Activated gamma-delta T cell (primary cell): ENCODE results near the gene HOXC10.

Source experiments
- DNase-seq: peaks from one replicate; lab custom pipeline; 2025; lab: John Stamatoyannopoulos, UW

The HOXC10 gene

DNA sequence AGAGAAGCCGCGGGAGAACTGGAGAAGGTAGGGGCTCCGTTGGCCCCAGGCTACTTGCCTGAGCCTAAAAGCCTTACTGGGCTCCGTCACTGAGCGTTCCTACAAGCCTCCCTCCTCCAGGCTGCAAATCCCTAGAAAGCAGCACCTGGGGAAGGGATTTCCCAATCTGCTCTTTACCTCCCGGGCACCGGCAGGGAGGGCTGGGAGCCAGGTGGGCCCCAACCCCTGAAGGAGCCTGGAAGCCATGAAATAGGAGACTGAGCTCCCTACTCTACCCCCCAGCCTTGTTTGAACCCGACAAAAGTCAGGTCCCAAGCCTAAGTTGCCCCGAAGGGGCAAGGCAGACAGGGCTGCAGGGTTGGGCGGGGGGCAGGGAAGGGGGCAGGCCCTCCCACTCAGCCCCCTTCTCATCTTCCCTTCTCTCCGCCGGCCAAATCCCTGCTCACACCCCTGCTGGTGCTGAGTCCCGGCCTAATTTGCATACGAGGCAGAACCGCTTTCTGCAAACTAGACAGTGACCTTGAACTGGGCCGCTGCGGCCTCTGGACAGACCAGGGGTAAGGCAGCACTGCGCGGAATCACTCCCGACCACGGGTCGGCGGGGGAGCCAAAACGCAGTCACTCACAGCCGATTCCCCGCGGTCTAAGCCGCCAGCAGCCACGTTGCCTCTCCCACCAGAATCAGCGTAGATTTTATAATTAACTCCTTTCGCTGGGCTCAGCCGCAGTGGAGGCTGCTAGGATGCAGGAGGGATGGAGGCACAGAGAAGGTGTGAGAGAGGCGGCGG, 34.0 kb upstream of the HOXC10 start:
- DNase-seq = no peak

DNA sequence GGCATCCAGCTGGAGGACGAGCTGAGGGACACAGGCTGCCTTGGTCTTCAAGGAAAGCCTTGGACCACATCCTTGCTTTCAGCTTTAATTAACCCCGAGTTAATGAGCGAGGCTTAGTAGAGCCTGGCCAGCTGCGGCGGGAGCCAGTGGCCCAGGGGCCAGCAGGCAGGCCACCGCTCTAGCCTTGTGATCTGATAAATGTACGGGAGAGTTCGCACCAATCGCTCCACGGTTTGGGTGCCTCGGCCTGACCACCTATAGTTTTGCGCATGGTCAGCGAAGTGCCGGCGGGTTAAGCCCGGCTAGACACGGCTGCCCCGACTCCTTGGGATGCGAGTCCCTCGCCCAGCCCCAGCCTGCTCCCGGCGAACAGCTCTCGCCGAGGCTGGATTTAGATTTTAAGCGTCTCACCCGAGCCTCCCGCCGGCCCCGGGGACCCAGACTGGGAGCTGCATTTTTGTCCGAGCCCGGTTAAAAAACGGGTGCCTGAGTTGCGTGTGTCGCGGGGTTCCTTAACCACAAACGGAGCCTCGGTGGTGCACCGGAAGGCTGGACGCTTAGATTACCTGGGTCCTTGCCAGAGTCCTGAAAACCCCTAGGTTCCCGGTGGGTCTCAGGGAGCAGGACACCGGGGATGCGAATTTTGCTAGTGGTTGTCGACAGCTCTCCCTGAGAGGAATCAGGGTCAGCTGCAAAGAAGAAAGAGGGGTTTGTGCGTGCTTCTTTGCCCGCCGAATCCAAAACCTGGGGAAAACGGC, 33.2 kb upstream of the HOXC10 start:
- DNase-seq = no peak

DNA sequence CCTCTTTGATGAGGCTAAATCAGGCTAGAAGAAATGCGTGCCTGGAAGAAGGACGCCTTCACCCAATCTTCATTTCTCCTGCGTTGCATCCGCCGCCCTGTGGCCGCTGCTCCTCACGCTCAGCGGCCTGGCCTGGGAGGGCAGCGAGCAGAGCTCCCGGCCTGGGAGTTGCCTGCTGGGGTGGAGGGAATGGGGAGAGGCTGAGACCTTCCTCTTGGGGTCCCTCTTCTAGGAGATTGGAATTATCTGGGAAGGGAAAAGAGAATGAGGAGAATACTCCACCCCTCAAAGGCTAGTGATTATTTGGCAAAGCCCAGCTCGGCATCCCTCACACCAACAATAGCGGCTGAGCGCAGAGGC, 32.6 kb upstream of the HOXC10 start:
- DNase-seq = no peak

DNA sequence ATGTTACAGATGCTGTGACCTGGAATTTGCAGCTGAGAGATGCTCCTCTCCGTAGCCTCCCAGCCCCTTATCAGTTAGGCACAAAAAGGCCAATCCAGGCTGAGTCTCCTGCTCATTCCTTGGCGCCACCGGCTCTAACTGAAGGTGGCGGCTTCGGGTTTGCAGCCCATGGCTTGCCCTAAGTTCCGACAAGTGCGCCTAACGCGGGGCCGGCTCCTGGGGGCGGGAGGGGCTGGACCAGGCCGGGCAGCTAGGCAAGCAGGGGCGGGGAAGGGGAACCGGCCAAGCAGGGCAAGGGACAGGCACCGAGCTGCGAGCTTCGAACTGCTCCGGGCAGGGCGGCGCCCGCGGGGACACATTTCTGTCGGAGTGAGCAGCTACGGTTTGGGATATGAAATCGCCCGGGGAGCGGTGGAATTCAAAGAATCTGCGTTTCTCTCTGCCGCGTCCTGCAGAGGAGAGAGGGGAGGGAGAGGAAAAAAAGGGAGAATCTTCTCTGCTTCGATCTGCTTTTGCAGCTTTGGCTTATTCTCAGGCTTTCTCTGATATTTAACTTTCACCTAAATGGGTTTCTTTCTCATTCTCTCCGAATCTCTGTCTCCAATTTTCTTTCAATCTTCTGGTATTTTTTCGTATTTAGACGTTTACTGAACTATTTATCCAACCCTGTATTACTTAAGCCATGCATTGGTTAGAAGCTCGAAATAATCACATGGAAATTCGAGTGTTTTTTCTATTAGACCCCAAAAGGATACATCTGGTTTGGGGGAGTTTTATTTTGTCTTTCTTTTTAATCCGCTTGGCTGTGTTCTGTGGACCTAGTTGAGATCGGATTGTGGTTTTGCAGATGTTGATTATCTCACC, 31.8 kb upstream of the HOXC10 start:
- no peak for DNase-seq

DNA sequence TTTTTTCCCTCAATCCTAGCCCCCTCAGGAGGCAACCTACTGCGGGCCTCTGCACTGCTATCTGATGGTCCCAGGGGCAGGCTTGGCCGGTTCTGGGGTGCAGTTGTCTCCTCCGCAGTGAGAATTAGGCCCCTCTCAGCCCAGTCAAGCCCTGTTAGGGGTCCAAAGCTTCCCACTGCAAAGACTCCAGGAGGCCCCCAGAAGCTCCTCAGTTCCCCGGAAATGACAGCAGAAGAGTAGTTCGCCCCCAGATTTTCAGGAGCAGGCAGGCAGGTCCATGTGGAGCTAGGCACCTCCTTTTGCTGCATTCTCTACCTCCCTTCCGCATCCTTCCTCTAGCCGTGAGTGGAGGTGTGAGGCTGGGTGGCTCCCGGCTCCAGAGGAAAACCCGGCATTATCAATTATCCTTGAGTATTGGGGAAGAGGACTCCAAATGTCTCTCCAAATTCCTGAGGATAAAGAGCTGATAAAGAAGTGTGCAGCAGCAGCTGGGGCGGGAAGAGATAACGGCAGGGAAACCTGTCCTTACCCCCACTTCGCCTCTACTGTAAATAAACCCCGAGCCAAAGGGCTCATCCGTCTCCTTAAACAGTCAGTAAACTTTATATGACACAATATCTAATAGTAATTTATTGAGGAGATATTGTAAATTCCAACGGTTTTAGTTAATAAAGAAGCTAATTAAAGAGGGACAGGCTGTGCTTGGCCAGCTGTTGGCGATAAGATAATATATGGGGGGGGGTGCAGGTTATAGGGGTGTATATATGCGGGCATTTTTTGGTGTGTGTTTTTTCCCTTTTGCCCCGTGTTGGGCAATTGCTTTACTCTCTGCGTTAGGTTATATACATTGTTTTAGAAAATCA, 30.9 kb upstream of the HOXC10 start:
- DNase-seq = no peak

DNA sequence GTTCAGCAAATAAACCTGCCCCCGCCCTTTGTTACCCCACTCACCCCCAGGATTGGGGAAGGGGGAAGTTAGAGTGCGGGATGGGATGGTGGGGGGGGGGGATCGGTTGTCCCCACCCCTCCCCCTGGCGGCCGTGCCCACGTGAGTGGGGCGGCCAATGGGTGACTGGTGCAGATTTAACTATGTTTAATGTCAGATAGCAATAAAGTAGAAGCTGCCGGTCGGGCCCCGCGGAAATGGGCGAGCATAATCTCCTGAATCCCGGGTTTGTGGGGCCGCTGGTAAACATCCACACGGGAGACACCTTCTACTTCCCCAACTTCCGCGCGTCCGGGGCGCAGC, 30.3 kb upstream of the HOXC10 start, which contains the start of gene HOXC12:
HOXC12 (plus strand) TSS at position 210 of the 342 bp plus-strand sequence; CDS start at position 237, 27 bp downstream.
- DNase-seq = no peak

DNA sequence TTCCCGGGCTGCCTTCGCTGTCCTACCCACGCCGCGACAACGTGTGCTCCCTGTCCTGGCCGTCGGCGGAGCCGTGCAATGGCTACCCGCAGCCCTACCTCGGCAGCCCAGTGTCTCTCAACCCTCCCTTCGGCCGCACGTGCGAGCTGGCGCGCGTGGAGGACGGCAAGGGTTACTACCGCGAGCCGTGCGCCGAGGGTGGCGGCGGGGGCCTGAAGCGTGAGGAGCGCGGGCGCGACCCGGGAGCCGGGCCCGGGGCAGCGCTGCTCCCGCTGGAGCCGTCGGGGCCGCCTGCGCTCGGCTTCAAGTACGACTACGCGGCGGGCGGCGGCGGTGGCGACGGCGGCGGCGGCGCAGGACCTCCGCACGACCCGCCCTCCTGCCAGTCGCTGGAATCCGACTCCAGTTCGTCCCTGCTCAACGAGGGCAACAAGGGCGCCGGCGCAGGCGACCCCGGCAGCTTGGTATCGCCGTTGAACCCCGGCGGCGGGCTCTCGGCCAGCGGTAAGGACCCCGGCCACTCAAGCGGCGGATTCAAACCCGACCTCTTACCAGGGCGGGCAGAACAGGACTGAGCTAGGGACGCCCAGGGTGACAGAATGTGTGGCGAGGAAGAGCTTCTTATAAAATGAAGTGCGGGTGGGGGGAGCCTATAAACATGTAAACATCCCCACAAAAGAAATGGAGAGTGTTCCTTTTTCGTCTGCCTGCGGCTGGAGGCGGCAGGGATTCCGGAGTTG, 29.7 kb upstream of the HOXC10 start:
- no peak for DNase-seq

DNA sequence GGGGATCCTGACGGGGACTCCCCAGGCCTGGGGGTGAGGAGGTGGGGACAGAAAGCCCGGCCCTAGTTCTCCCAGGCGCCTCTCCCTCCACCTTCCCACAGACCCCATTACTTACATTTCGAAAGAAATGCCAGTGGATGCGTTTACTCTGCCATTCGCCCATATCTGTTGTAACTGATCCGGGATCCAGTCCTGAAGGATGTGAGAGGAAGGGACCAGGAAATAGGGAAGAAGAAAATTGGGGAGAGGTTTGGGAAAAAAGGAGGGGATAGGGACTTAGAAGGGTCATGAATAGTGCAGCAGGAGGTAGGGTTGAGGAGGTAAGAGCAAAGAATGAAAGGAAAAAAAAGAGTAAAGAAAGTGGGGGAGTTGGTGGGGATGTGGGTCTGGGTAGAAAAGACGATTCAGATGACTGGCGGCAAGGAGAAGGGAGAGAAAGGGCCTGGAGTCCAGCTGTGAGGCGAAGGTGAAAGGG, 29.1 kb upstream of the HOXC10 start:
- DNase-seq = no peak

DNA sequence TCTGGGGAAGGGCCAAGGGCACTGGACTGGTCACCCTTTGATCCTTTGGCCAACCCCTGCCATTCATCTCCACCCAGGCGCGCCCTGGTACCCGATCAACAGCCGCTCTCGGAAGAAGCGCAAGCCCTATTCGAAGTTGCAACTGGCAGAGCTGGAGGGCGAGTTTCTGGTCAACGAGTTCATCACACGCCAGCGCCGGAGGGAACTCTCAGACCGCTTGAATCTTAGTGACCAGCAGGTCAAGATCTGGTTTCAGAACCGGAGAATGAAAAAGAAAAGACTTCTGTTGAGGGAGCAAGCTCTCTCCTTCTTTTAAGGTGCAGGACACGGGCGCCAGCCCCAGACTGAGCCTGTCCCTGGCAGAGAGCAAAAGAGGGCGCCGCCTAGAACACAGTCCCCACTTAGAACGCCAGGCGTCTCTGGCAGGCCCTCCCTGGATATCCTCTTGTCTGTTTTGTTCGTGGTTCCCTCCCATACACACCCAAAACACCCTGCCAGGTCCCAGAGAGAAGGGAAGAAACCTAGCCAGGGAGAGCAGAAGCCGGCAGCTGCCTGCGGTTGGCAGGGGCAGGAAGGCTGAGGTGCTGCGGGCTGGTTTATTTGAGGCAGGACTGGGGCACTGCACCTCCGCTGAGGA, 28.6 kb upstream of the HOXC10 start:
- DNase-seq = no peak

DNA sequence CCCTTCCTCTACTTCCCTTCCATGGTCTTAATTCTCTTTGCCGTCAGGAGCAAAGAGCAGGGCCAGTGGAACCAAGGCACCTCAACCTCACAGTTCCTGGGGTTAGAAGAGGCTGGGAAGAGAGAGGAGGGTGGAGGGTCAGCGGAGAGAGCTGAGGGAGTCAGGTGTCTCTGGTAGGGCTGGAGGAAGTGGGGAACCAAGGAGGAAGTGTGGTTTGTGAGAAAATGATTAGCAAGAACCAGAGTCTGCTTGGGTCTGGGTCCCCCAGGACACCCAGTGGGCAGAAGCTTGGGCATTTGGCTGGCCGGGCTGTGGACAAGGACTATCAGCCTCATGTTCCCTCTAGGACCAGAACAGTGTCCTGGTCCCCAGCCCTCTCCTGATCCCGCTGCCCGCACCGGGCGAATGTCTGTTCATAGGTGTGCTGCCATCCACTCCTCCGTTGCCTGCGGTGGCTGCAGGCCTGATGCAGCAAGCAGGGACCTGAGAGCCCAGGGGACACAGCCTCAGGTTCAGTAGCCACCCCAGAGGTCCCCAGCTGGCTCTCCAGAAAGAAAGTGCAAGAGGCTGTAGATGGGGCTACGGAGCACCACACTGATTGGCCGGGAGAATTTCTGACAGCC, 27.9 kb upstream of the HOXC10 start:
- DNase-seq = no peak

DNA sequence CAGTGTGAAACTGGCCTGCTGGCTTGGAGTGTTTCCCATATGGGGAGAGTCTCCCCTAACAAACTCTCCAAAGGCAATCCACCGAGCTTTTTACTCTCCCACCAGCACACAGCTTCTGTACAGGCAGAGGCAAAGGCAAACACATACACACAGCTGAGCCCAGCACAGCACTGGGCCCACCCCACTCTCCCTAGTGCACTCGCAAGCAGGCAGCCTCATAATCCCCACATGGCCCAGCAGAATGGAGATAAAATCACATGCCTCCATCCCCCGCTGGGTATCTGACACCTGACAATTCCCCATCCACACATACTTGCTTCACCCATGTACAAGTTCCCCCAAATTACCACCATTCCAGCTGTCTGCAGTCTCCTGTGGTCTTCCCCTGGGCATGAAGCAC, 26.8 kb upstream of the HOXC10 start:
- no peak for DNase-seq

DNA sequence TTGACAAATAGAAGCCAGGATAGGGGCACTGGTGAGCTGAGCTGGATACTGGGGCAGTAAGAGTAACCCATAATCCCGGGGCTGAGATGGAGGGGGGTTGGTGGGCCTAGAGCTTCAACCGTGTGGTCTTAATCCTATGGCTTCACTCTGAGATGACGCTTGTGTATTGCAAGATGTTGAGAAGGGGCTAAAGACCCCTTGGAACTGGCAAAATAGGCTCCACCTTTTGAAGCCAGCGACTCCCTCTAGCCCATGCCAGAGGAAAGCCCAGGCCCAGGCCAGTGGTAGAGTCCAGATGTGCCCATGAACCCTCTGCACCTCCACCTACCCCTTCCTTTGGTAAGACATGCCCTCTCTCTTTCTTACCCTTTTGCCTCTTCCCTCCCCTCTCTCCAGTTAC, 25.6 kb upstream of the HOXC10 start:
- DNase-seq = no peak

DNA sequence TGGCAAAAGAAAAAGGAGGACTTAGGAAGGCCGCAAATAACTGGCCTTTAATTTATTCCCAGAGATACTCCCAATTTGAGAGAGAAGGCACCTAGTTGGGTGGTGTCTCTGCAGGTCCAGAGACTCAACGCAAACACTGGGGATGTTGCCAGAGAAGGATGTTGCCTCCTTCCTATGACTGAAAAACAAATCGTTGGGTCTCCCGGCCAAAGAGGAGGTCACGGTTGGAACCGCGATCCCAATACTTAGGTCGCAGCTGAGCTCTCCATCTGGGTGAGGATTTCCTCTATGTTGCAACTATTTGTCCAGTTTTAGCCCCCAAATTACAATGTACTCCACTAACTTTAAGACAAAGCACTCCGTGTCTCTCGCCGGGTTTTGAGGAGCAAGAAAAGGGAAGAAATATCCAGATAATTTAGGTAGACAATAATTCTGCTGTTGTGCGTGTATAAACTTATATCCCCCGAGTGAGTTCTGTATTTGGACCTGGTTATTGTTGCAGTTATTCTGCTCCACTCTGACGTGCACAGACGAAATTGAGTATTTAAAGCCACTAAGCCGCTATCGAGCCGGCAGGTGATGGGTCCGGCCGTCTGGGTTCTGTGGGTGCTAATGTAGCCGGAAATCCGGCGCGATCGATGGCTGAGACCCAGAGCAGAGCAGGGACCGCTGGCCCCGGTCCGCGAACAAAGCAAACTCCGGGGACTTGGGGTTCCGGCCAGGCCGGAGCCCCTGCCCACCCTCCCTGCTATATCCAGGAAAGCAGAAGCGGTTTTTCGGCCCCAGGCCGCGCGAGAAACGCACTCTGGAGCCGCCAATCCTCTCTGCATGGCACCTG, 24.5 kb upstream of the HOXC10 start:
- DNase-seq = no peak

DNA sequence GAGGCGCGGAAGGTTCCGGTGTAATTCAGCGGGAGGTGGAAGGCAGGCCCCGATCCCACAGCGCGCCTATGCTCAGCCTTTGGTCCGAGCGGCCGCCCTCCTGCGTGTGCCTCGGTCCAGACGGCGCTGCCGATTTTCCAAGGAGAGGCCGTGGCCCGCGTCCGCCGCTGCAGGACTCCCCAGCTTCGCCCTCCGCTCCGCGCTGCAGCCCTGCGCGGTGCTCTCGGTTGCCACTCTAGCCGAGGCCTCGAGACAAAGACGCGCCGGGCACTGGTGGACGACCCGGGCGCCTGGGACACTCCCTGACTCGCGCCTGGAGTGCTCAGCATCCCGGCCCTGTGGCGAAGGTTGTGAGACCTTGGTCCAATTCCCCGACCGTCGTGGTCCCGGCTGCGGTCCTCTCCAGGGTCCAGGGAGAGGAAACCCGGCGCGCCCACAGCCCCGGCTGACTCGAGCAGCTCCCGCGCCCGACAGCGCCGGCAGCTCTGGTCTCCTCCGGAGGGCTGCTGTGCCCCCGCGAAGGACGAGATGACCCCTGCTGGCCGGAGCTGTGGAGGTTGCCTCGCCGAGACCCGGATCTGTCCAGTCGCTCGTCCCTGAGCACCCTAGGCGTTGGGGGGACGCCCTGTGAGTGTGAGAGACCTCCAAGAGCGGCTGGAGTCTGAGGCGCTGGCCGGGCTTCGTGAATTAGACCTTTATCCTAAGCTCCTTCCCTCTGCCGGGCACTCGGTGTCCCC, 23.8 kb upstream of the HOXC10 start:
- no peak for DNase-seq

DNA sequence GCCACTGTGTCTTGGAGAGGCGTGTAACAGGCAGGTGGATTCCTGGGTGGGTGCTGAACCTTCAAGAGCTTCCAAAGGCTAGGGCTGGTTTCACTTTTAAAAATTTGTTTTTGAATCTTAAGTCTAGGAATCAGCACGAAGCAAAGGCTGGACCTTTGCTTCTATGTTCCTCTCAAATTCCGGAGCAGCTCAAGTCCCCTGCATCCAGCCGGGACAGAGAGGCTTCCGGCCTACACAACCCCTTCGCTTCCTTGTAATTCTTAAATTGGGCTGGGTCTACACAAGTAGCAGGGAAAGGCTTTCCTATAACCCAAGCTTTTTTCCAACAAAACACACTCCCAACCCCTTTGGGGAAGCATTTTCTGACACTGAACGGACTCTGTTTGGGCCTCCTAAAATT, 21.9 kb upstream of the HOXC10 start:
- no peak for DNase-seq

DNA sequence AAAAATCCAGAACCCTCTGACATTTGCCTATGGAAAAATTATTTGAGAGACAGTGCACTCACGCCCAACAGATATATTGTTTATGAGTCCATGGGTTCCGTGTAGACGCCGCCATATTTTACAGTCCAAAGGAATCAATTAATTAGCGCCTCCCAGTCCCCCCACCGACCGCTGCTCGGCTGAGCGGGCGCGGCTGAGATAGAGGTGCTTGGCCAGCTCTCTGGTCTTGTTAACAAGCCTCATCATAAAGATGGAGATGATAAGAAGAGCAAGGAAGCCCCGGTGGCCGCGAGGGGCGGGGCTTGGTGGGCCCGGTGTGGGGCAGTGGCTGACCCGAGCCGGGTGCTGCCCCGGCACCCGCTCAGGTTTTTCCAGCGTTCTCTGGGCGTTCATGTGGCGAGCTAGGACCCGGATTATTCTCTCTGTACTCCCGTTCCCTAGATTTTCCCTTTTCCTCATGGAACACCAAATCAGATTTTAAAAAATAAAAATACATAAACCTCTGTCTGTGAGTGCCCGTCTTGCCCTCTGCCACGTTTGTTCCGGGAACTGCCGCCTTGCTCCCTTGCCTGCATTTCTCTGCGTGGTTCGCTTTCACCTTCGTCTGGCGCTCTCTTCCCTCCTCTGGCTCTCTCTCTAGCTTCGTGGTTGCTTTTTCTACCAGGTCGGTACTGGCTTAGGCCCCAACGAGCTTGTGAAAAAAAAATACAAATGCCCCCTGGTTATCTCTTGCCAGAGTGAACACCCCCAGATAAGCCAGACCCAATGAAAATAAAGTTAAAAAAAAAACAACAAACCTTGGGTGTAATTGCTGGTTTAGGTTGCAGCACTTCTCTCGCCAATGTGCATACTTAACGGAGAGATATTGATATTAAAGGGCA, 21.3 kb upstream of the HOXC10 start:
- no peak for DNase-seq

DNA sequence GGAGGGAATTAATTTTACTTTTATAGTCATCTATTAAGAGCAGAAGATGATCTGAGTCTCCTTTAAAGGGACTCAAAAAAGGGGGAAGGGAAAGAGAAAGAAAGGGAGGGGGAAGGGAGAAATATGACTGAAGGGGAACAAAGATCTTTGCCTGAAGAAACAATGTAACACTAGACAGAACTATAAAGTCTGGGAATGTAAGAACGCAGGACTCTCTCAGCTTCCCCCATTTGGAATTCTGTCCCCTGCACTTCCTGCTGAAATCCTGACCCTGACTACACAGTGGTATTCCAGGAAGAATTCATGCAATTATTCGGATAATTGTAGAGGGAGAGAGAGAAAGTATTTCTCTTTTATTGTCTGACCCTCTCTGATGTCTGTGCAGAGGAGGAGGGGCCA, 20.6 kb upstream of the HOXC10 start:
- DNase-seq = no peak
